ENCODE results near the gene COL9A1. TPM values are rescaled to one million over a fixed set of nuclear protein-coding genes. Genes with fewer than 3 reads are reported as not detected.

Gene COL9A1
- polyA plus RNA-seq, 1 of the 3 experiments (the other 2 are of a cell fraction) = 0.05 TPM

GRCh38 chr6:70254784-70255183 is 48.1 kb downstream of the COL9A1 start (continued):
- TF ChIP-seq MXI1 (IDR thresholded peaks at IDR 0.05; ENCODE audit: low read depth, low read length) (no peak), POLR2AphosphoS5 (IDR thresholded peaks at IDR 0.05; ENCODE audit: low read depth, low read length) (no peak)

GRCh38 chr6:70253923-70254322 is 49.0 kb downstream of the COL9A1 start:
- ChIA-PET POLR2A (no interaction called here), CTCF (interaction anchor here (0.7 to 2.6 kb wide), 3 partner anchors 11 to 56 kb away, joined by 4 to 14 read pairs (median 7); no protein-coding TSS in a partner anchor)
- Histone ChIP-seq H3K36me3 (replicated peaks in 1 of 2; ENCODE audit: control insufficient read depth in 1 of 2, insufficient read depth in 2 of 2, low read length in 1 of 2) (no peaks in the 10 kb centered on the region), H3K27me3 (ENCODE audit: insufficient read depth) (no peaks in the 10 kb centered on the region), H2AFZ (ENCODE audit: low read depth) (no peak overlapping the region), H3K4me2 (no peak overlapping the region), H3K9ac (no peak overlapping the region), H3K27ac (ENCODE audit: low read depth in 2 of 2, low read length in 1 of 2) (no peak overlapping the region), H4K20me1 (ENCODE audit: insufficient read depth) (no peaks in the 10 kb centered on the region), H3K4me1 (ENCODE audit: control insufficient read depth in 1 of 2, insufficient read depth in 2 of 2, low read depth in 1 of 2, low read length in 1 of 2) (no peaks in the 10 kb centered on the region), H3F3A (replicated peaks; ENCODE audit: insufficient read depth) (no peaks in the 10 kb centered on the region), H3K79me2 (ENCODE audit: insufficient read depth) (no peaks in the 10 kb centered on the region), H3K4me3 (ENCODE audit: low read depth in 2 of 2, low read length in 1 of 2) (no peak overlapping the region), H3K9me3 (no peaks in the 10 kb centered on the region), H3K9me2 (no peaks in the 10 kb centered on the region)
- DNase-seq = no peak
- no peak for TF ChIP-seq IRF3 (IDR thresholded peaks at IDR 0.05; ENCODE audit: low read depth, low read length)
- no peak for TF ChIP-seq CTCF (IDR thresholded peaks at IDR 0.05)
- 14% methylated on average over 3 of the region's 3 CpGs for WGBS (ENCODE audit: low lambda C conversion rate)

GRCh38 chr6:70252604-70253003 is 50.3 kb downstream of the COL9A1 start:
- H3K27ac ChIP-seq (ENCODE audit: low read depth in 2 of 2, low read length in 1 of 2) = no peak overlapping the region
- no peaks in the 10 kb centered on the region for H3K79me2 ChIP-seq (ENCODE audit: insufficient read depth)
- H3K36me3 ChIP-seq (replicated peaks in 1 of 2; ENCODE audit: control insufficient read depth in 1 of 2, insufficient read depth in 2 of 2, low read length in 1 of 2) = no peaks in the 10 kb centered on the region
- no peaks in the 10 kb centered on the region for H3K9me3 ChIP-seq
- no peaks in the 10 kb centered on the region for H3K27me3 ChIP-seq (ENCODE audit: insufficient read depth)
- ChIA-PET CTCF (interaction anchor here (2.6 kb wide), 1 partner anchor 31 kb away, joined by 14 read pairs; no protein-coding TSS in a partner anchor), POLR2A (no interaction called here)
- no peak for DNase-seq
- H3F3A ChIP-seq (replicated peaks; ENCODE audit: insufficient read depth) = no peaks in the 10 kb centered on the region
- 38% methylated on average over 2 of the region's 2 CpGs for WGBS (ENCODE audit: low lambda C conversion rate)
- no peaks in the 10 kb centered on the region for H4K20me1 ChIP-seq (ENCODE audit: insufficient read depth)
- no peak overlapping the region for H3K4me2 ChIP-seq
- no peak overlapping the region for H2AFZ ChIP-seq (ENCODE audit: low read depth)
- no peaks in the 10 kb centered on the region for H3K9me2 ChIP-seq
- no peak overlapping the region for H3K4me3 ChIP-seq (ENCODE audit: low read depth in 2 of 2, low read length in 1 of 2)
- H3K9ac ChIP-seq = no peak overlapping the region
- H3K4me1 ChIP-seq (ENCODE audit: control insufficient read depth in 1 of 2, insufficient read depth in 2 of 2, low read depth in 1 of 2, low read length in 1 of 2) = no peaks in the 10 kb centered on the region
- TF ChIP-seq GABPA (IDR thresholded peaks at IDR 0.05; ENCODE audit: low read depth) (no peak), ELF1 (IDR thresholded peaks at IDR 0.05) (no peak), EZH2phosphoT487 (IDR thresholded peaks at IDR 0.05; ENCODE audit: borderline replicate concordance, low read depth) (no peak), NRF1 (IDR thresholded peaks at IDR 0.05; ENCODE audit: low read depth, low read length) (no peak), FOSL2 (IDR thresholded peaks at IDR 0.05; ENCODE audit: borderline replicate concordance, low read depth) (no peak), REST (IDR thresholded peaks at IDR 0.05; ENCODE audit: low read depth, low read length) (no peak), EP300 (IDR thresholded peaks at IDR 0.05; ENCODE audit: borderline replicate concordance in 1 of 2, low read depth in 1 of 2, low read length in 1 of 2) (no peak), MXI1 (IDR thresholded peaks at IDR 0.05; ENCODE audit: low read depth, low read length) (no peak), YY1 (IDR thresholded peaks at IDR 0.05; ENCODE audit: low read depth) (no peak), RFX5 (IDR thresholded peaks at IDR 0.05; ENCODE audit: low read length) (no peak), NFIC (IDR thresholded peaks at IDR 0.05; ENCODE audit: borderline replicate concordance) (no peak), PBX3 (IDR thresholded peaks at IDR 0.05) (no peak), USF1 (IDR thresholded peaks at IDR 0.05; ENCODE audit: borderline replicate concordance, low read depth) (no peak)
